HAP-1 (cell line): ENCODE results near the gene DIAPH3.
"Not testable (repeated sequence)": the region's sequence is repeated elsewhere in the genome, so short reads cannot be mapped to it uniquely, and the experiment has no call there.

Experiments
- DNase-seq, 2 experiments: peaks; one replicate each; pipeline ENCODE4 v3.0.0-alpha.2; 2016 to 2020; ENCODE audit warnings: low spot score in 2 of 2
- H3K27me3 ChIP-seq: fragments of 250-450 bp; sonication (Bioruptor Pico); 2 replicates; pipeline ENCODE4 v1.5.1; 2020; ENCODE audit warnings: low read depth, mild to moderate bottlenecking, moderate library complexity
- H3K36me3 ChIP-seq: fragments of 250-450 bp; sonication (Bioruptor Pico); replicated peaks from 2 replicates; pipeline ENCODE4 v1.5.1; 2020; ENCODE audit warnings: mild to moderate bottlenecking
- H3K4me1 ChIP-seq: fragments of 250-450 bp; sonication (Bioruptor Pico); 2 replicates; pipeline ENCODE4 v1.5.1; 2020; ENCODE audit warnings: mild to moderate bottlenecking
- H3K4me3 ChIP-seq: fragments of 250-450 bp; sonication (Bioruptor Pico); 2 replicates; pipeline ENCODE4 v1.5.1; 2020; ENCODE audit warnings: mild to moderate bottlenecking, moderate library complexity
- H3K9me3 ChIP-seq: fragments of 250-450 bp; sonication (Bioruptor Pico); 2 replicates; pipeline ENCODE4 v1.5.1; 2020; ENCODE audit warnings: mild to moderate bottlenecking, moderate library complexity
- in situ Hi-C: fragments of 300-500 bp; cut with MboI; formaldehyde crosslinking; loops from 3 replicates; pipeline ENCODE4 v1.14.3; 2020; ENCODE audit warnings: low sequenced_read_pairs, inconsistent platforms, mixed read lengths

DIAPH3 gene

GRCh38 chr13:60051754-60052285 lies 111.9 kb downstream of the DIAPH3 start:
- no peaks in the 10 kb centered on the region for H3K9me3 ChIP-seq
- peaks cover 8% of the 10 kb centered on the region for H3K4me1 ChIP-seq
- DNase-seq: no peak
- H3K36me3 ChIP-seq: no peaks in the 10 kb centered on the region
- in situ Hi-C loops: no loop called here
- no peak overlapping the region for H3K4me3 ChIP-seq
- H3K27me3 ChIP-seq: no peaks in the 10 kb centered on the region

GRCh38 chr13:60048353-60048752 lies 115.4 kb downstream of the DIAPH3 start:
- H3K27me3 ChIP-seq, DNase-seq, in situ Hi-C loops, H3K4me3 ChIP-seq, H3K9me3 ChIP-seq, H3K4me1 ChIP-seq, H3K36me3 ChIP-seq: not testable (repeated sequence)

GRCh38 chr13:60047918-60048317 lies 115.8 kb downstream of the DIAPH3 start:
- H3K36me3 ChIP-seq: no peaks in the 10 kb centered on the region
- in situ Hi-C loops: no loop called here
- DNase-seq: peak; percentile 77 to 83
- H3K27me3 ChIP-seq: no peaks in the 10 kb centered on the region
- no peaks in the 10 kb centered on the region for H3K9me3 ChIP-seq
- peaks cover 8% of the 10 kb centered on the region for H3K4me1 ChIP-seq
- H3K4me3 ChIP-seq: no peak overlapping the region

GRCh38 chr13:60044321-60044720 lies 119.4 kb downstream of the DIAPH3 start:
- in situ Hi-C loops: no loop called here
- no peaks in the 10 kb centered on the region for H3K9me3 ChIP-seq
- H3K27me3 ChIP-seq: no peaks in the 10 kb centered on the region
- peaks cover 4% of the 10 kb centered on the region; the same call in 1 of the 2 replicates for H3K36me3 ChIP-seq
- DNase-seq: no peak
- H3K4me3 ChIP-seq: no peak overlapping the region
- H3K4me1 ChIP-seq: peaks cover 8% of the 10 kb centered on the region

GRCh38 chr13:60043262-60043661 lies 120.5 kb downstream of the DIAPH3 start:
- H3K4me3 ChIP-seq: no peak overlapping the region
- peaks cover 7% of the 10 kb centered on the region for H3K4me1 ChIP-seq
- no peaks in the 10 kb centered on the region for H3K27me3 ChIP-seq
- peaks cover 4% of the 10 kb centered on the region; the same call in 1 of the 2 replicates for H3K36me3 ChIP-seq
- DNase-seq: no peak
- in situ Hi-C loops: no loop called here
- H3K9me3 ChIP-seq: no peaks in the 10 kb centered on the region

- DNase-seq: peak in 1 of 2 experiments; percentile 7
- H3K27me3 ChIP-seq, in situ Hi-C loops, H3K9me3 ChIP-seq, H3K4me1 ChIP-seq, H3K36me3 ChIP-seq, H3K4me3 ChIP-seq: not testable (repeated sequence)
Observed at GRCh38 chr13:60040668-60041067, 123.1 kb downstream of the DIAPH3 start.

GRCh38 chr13:60035874-60036273 lies 127.9 kb downstream of the DIAPH3 start:
- DNase-seq: no peak
- H3K36me3 ChIP-seq: no peaks in the 10 kb centered on the region
- no peaks in the 10 kb centered on the region for H3K9me3 ChIP-seq
- no peak overlapping the region for H3K4me3 ChIP-seq
- no peaks in the 10 kb centered on the region for H3K27me3 ChIP-seq
- H3K4me1 ChIP-seq: no peaks in the 10 kb centered on the region; the same call in 1 of the 2 replicates
- in situ Hi-C loops: no loop called here

GRCh38 chr13:60032851-60033250 lies 130.9 kb downstream of the DIAPH3 start:
- H3K36me3 ChIP-seq: no peaks in the 10 kb centered on the region
- no peak for DNase-seq
- H3K4me3 ChIP-seq: no peak overlapping the region
- no peaks in the 10 kb centered on the region; the same call in 1 of the 2 replicates for H3K4me1 ChIP-seq
- in situ Hi-C loops: no loop called here
- no peaks in the 10 kb centered on the region for H3K27me3 ChIP-seq
- no peaks in the 10 kb centered on the region for H3K9me3 ChIP-seq

GRCh38 chr13:60028021-60028420 lies 135.7 kb downstream of the DIAPH3 start:
- Histone ChIP-seq H3K9me3 (no peaks in the 10 kb centered on the region), H3K36me3 (no peaks in the 10 kb centered on the region), H3K27me3 (no peaks in the 10 kb centered on the region), H3K4me3 (no peak overlapping the region), H3K4me1 (peaks cover 2% of the 10 kb centered on the region; the same call in 1 of the 2 replicates)
- DNase-seq: no peak
- in situ Hi-C loops: no loop called here

- Histone ChIP-seq H3K4me3 (no peak overlapping the region), H3K36me3 (no peaks in the 10 kb centered on the region), H3K4me1 (0 out of 2 replicates have a peak, but pooled peaks cover 2% of the 10 kb centered on the region), H3K27me3 (no peaks in the 10 kb centered on the region), H3K9me3 (no peaks in the 10 kb centered on the region)
- in situ Hi-C loops: no loop called here
- no peak for DNase-seq
Observed at GRCh38 chr13:60026286-60026685, 137.4 kb downstream of the DIAPH3 start.

- H3K27me3 ChIP-seq: no peaks in the 10 kb centered on the region
- H3K9me3 ChIP-seq: no peaks in the 10 kb centered on the region
- no peaks in the 10 kb centered on the region for H3K36me3 ChIP-seq
- no peak for DNase-seq
- no peak overlapping the region for H3K4me3 ChIP-seq
- in situ Hi-C loops: no loop called here
- H3K4me1 ChIP-seq: no peaks in the 10 kb centered on the region
Observed at GRCh38 chr13:60020288-60020687, 143.4 kb downstream of the DIAPH3 start.

- H3K4me3 ChIP-seq: no peak overlapping the region
Observed at GRCh38 chr13:60019119-60019993, 144.4 kb downstream of the DIAPH3 start.

GRCh38 chr13:60018536-60018935 lies 145.2 kb downstream of the DIAPH3 start:
- in situ Hi-C loops: no loop called here
- H3K36me3 ChIP-seq: no peaks in the 10 kb centered on the region
- no peaks in the 10 kb centered on the region for H3K4me1 ChIP-seq
- H3K4me3 ChIP-seq: no peak overlapping the region
- H3K27me3 ChIP-seq: no peaks in the 10 kb centered on the region
- H3K9me3 ChIP-seq: no peaks in the 10 kb centered on the region
- DNase-seq: no peak

More at GRCh38 chr13:60019119-60019993, 144.4 kb downstream of the DIAPH3 start:
- in situ Hi-C loops: no loop called here
- no peaks in the 10 kb centered on the region for H3K4me1 ChIP-seq
- H3K36me3 ChIP-seq: no peaks in the 10 kb centered on the region
- no peaks in the 10 kb centered on the region for H3K27me3 ChIP-seq
- no peak for DNase-seq
- H3K9me3 ChIP-seq: no peaks in the 10 kb centered on the region

GRCh38 chr13:60016229-60016628 lies 147.5 kb downstream of the DIAPH3 start:
- Histone ChIP-seq H3K4me3 (no peak overlapping the region), H3K27me3 (no peaks in the 10 kb centered on the region), H3K4me1 (no peaks in the 10 kb centered on the region), H3K9me3 (no peaks in the 10 kb centered on the region), H3K36me3 (no peaks in the 10 kb centered on the region)
- in situ Hi-C loops: no loop called here
- DNase-seq: no peak
